SIG-M5 (cell line): ENCODE data around the gene NCK2.

Experiments
- DNase-seq: peaks from one replicate; lab custom pipeline; 2025; lab: John Stamatoyannopoulos, UW

NCK2 gene

DNA sequence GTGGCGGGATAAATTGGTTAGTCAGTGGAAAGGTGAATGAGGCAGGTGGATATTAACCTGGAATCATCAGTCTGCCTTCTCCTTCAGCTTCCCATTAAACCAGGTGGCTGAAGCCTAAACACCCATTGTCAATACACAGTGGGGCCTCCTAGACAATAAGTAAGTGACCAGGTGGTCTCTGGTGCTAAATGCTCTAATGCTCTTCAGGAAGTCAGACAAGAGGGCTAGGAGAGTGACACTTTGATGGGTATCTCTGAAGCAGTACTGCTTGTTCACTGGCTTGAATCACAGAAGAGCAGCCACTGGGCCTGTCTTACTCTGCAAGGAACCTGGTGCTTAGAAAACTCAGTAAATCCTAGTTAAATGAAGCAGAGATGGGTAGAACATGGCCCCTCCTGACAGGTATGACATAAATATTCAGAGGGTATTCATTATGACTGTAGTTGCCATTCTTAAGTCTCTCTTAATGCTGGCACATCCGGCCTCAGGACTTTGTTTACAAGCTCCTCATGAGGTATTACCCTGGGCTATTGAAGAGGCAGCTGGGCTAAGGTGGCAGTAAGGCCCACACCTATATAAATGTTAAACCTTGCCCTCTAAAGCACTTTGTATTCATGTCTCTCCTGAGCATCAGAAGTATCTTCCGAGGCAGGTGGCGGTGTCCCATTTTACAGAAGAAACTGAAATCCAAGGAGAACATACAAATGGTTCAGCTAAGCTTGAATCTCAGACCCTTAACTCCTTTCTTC is 104.9 kb downstream of the NCK2 start:
- no peak for DNase-seq

DNA sequence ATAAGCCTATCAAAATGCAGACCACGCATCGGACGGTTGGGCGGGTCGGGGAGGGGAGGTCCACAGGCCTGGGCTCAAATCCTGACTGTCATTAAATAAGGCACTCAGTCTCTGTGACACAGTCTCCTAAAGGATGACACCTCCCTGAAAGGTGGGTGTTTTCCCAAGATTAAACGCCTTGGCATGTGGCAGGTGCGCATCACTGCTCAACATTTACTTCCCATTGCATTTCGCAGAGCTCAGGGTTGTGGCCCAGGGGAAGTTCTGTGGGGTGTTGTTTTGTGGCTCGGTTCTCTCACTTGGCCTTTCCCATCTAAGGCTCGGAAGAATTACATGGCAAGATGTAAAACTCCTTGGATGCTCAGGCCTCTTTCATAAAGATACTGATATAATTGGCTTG is 107.4 kb downstream of the NCK2 start:
- DNase-seq: no peak

DNA sequence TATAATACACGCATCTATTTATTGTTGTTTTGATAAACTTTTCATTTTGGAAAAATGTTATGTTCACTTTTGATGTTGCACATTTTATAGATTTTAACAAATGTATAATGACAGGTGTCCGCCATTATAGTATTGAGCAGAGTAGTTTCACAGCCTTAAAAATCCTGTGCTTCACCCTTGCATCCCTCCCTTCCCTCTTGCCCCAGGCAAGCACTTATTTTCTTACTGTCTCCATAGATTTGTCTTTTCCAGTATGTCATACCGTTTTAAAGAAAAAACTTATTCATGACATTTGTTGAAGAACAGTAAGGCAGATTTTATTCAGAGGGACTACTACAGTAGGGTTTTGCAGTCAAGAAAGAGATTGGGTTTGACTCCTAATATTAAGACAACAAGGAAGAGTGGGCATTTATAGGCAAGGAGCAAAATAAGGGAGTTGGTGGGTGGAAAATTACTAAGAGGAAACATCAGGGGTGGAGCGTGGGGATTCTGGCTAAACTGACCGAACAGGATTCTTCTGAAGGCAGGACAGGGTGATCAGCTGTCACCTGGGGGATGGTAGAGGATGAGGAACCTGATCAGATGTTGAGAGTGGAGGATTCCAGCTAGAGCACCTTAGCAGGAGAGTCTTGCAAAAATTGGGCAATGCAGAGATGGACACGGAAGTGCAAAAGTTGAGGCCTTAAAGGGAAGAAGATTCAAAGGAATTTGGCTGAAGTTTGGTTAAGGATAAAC is 108.8 kb downstream of the NCK2 start:
- DNase-seq: no peak

DNA sequence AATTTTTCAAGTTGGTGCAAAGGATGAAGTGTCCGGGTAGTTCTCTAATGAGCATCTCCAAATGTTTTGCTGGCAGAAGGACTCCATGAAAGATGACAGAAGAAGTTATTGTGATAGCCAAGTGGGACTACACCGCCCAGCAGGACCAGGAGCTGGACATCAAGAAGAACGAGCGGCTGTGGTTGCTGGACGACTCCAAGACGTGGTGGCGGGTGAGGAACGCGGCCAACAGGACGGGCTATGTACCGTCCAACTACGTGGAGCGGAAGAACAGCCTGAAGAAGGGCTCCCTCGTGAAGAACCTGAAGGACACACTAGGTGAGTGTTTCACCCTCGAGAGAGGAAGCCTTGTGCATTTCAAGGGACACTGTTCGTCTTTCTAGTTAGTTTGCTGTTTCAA is 110.3 kb downstream of the NCK2 start:
- DNase-seq: no peak

DNA sequence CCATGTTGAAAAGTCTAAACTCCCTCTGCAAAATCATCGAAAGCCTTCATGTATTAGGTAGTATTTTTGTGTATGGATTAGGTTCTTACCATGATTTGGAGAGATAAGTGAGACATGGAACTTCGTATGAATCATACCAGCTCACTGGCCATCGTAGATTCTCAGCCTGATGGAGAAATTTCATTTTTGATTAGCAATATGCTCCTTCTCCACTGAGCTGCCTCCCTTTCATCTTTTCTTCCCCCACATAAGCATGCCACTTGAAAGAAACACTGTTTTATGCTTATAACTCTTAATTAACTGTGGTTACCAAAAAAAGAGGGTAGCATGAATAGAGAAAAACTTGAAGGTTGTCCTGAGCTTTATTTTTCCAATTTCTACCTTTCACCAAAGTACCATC is 111.9 kb downstream of the NCK2 start:
- DNase-seq: no peak

DNA sequence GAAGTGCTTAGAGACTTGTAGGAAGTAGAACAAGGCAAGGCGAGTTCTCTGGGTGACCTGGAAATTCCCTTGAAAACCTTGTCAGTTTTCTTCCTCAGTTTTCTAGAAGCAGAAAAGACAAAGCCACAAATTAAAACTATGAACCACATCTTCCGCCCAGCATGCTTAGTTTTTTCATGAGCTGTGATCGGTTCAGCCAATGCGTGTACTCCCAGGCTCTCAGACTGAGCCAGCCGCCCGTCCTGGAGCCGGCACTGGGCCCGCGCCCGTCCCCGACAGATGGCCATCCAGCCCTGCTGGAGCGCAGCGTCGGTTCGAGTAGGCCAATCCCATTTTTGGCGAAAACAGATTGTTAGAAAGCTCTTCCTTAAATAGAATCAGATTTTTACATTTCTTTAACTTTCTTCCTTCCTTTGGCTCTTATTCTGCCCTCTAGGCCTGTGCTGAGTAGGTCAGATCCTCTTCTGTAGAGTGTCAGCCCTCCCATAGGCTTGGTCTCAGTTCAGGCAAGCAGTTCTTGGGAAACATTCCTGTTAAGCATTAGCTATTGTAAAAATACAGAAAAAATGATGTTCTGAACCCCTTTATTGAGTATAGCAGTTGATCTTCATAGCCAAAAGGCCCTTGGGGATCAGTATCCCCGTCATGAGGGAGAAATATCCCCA is 112.5 kb downstream of the NCK2 start:
- DNase-seq: no peak

DNA sequence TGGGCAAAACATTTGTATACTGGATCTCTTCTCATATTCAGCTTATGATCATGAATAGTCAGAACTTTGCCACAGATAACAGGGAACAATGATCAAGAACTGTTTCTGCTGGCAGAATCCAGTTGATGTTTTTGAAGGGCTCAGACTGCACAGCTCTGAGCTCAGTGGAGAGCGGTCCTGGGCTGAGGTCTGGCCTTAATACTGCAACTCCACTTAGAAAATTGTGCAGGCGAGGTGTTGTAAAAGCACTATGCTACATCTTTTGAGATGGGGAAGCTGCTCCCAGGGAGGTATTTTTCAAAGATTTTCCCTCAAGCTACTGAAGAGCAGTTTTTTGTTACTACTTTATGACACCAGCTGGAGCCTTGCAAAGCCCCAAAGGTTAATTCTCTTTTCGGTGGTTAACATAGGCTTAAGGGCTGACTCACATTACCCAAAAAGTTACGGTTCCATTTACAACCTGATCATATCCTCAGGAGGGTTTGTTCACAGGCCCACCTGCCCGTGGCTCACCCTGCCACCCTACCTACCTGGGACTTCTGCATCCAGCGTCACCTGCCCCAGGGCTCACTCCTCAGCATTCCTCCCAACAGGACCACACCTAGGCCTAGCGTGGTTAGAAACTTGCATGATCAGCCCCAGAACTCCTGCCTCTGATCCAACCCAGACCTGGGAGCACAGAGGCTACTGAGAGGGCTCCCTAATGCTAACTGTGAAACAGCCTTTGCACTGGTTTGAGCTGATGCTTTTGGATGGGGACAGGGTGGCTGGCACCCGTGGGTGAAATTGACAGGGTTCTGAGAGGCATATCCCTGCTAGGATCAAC is 114.4 kb downstream of the NCK2 start:
- DNase-seq: no peak

DNA sequence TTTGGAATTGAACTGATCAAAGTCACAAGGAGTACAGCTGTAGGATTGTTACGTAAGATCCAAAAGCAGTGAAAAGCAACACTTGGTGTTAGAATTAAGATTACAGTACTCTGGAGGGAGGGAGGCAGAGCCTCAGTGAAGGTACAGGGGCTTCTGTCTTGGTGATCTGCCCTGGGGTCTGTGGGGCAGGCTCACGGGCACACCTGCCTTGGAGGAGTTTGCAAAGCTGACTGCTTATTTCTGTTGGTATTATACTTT is 114.9 kb downstream of the NCK2 start:
- DNase-seq: no peak

DNA sequence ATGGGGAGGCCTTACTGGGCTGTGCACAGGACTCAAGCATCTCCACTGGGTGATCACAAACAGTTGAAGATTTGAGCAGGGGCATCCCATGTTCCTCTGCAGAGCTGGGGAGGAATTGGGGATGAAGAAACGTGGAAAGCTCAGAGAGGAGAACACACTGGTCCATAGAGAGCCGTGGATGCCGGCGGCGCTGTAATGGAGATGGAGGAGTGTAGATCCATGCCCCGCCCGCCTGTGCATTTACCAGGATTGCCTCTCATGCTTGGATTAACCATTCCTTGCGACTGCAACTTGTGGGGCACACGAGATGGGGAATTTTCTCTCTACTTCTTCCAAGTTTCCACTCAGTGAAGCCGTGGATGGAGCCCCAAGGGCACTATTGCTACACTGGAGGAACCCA is 115.9 kb downstream of the NCK2 start:
- DNase-seq: no peak

DNA sequence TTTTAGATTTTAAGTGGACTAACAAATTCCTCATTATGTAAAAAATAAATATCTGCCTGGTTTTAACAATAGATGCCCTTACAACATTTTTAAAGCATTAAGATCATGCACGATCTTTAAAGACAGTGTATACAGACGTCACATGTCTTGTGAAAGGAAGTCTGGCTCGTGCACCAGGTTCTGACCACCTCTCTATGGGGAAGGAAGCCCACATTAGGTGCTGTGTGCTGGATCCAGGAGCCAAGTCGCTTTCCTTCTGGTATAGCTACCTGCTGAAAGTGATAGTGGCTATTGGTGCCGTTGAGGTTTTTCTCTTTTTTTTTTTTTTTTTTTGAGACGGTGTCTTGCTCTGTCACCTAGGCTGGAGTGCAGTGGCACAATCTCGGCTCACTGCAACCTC is 116.5 kb downstream of the NCK2 start:
- no peak for DNase-seq

DNA sequence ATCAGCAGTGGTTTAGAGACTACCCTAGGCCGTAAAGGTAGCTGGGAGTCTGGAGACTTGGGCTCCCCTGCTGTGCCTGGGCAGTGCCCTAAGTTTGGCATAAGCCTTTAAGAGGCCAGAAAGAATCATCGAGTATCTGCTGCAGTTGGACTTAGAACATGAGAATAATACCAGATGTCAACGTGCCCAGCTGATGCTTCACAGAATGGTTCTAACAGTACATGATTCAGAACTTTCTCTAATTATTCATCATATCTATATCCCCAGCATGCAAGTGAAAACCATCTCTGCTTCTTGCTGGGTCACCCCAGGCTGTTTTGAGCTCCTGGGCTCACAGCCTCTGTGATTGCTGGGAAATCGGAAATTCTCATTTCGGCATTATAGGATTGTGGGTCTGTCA is 118.1 kb downstream of the NCK2 start:
- DNase-seq: no peak

DNA sequence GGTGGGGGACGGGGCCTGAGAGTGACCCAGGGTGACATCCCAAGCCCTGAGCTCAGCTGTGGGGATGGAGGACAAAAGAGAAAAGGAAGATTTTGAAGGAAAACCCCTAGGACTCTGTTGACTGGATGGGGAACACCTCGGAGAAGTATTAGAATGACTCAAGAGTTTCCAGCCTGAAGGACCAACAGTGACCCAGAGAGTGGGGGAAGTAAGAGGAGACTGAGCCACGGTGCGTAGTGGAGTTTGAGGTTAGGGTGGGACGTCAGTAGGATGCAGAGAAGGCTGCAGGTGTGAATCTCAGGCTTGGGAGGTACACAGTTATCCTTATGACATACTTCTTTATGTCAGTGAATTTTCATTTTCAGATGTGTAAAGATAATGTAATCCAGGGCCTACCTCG is 119.5 kb downstream of the NCK2 start:
- no peak for DNase-seq

DNA sequence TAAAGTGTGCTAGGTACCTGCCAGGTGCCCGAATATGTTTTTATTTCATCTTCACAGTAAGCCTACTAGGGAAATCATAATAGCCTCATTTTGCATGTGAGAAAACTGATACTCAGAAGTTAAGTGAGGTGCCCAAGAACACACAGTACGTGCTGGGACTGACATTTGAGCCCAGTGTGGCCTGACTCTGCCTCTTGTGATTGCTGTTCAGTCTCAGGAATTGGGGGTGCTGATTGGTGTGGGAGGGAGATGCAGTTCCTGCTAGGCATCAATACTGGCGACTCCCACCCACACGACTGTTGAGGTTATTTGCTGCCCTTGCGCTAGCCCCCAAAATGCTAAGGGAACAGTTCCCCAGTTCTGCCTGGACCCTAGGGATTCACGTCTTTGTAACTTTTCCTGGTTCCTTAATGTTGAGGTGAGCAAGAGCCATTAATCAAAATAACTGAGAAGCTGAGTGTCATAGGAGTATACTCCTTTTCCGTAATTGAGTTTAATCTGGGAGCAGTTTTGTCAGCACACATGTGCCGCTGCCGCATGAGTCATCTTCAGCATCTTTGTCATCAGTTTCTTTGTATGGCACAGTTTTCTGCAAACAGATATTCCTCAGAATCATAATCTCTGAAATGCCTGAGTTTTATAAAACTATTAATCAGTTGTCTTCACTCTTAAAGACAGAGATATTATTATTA is 120.7 kb downstream of the NCK2 start:
- no peak for DNase-seq

DNA sequence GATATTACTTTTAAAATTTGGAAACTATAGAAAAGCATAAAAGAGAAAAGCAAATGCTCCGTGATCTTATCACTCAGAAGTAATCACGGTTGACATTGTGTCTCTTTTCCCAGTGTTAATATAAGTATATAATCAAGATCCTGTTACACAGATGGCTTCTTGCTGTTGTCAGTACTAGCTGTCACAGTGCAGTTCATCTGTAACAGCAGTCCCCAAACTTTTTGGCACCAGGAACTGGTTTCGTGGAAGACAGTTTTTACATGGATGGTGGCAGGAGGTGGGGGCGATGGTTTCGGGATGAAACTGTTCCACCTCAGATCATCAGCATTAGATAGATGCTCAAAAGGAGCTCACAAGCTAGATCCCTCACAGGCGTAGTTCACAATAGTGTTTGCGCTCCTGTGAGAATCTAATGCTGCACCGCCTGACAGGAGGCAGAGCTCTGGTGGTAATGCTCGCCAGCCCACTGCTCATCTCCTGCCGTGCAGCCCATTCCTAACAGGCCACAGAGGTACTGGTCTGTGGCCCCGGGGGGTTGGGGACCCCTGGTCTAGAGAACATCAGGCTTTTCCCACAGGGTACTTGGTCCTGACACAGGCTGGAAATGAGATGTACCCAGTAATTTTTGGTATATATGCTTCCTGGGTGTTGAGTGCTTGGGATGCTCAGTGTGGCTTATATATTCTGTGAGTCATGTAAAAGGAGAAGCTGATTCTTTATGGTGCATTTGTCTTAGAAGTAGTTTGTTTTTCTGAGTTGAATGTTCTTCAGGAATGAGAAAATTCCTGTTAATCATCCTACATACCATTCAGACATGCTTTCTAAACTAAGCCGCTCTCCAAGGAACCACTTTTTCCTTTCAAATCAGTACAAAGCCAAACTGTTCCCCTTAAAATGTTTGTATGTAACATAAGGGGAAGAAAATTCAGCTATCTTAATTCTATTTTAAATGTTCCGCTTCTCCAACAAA is 121.8 kb downstream of the NCK2 start:
- DNase-seq: no peak

DNA sequence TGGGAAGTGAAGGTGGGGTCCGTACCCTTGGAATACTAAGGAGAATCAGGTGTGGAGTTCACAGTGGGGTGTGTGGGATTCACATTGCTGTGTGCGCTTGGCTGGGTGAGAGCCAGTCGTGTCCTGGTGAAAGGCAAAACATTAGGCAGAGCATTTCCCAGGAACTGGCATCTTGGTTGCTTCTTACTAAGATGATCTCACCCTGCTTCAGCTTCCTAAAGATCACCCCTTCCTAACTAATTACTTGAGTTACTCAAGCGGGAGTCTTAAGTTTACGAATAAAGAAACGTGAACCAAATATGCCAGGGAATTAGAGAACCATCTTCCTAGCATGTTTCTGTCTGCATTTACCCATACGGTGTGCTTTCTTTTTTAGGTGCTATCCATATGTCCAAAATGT is 122.9 kb downstream of the NCK2 start:
- no peak for DNase-seq

DNA sequence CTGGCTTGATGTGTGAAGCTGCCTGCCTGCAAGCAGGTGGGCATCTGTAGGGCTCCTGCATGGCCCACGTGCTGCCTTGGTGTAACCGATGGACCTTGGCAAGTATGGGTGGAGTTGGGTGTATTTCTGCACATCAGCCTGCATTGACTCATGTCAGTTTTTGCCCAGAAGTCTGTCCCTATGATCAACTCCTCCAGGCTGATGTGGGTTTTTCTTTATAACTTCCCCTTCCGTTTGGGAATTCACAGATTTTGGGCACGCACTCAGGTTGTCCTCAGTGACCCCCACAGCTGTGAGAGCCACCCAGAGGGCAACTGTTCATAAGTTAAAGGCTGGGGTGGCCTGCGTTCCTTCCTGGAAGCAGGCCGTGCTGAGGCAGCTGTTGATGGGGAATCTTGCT is 123.3 kb downstream of the NCK2 start:
- no peak for DNase-seq

DNA sequence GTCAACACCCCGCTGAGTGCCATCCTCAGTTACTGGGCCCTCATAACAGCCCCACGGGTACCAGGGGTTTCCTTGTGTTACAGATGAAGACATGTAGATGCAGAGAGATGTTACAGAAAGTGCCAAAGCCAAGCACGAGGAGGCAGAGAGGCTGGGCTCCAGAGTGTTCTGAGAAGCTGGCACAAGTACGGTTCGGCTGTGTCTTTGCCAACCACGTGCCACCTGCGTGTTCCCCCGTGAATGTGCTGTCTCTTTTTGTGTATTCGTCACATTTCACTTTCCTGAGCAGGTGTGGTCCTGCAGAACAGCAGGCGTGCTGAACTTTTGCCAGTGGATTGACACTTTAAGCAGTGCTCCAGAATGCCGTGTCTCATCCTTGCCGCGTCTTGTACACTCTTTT is 124.6 kb downstream of the NCK2 start:
- no peak for DNase-seq

DNA sequence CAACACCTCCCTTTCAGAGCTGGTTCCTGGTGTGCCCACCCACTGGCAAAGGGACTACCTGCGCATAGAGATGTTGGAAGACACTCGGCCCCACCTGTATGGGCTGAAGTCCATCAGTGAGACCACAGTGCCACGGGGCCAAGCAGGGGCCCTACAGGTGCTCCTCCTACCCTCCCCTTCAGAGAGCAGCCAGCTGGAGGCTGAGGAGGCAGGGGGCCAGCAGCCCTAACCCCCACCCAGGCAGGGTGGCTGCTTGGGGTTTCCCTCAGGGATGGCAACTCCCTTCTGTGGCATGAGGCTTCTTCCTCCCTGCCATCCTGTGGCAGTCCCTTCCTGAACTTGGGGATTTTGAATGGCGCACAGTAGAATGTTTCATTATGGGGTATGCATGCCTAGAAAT is 125.3 kb downstream of the NCK2 start:
- DNase-seq: no peak

DNA sequence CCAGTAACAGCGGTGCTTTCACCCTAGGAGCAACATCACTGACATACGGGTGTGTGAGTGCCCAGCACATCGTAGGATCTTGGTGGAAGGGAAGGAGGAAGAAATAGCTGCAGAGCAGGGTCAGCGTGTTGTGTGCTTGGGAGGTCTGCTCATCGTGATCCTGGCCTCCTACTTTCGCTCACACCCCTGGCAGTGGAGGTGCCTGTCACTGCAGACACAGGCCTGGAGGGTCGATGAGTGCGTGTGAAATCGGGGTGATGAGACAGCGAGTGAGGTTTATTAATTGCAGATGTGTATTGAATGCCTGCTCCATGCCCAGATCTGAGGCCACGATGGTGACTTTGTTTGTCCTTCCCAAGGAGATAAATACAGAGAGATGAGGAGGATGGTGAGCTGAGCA is 126.1 kb downstream of the NCK2 start:
- no peak for DNase-seq

DNA sequence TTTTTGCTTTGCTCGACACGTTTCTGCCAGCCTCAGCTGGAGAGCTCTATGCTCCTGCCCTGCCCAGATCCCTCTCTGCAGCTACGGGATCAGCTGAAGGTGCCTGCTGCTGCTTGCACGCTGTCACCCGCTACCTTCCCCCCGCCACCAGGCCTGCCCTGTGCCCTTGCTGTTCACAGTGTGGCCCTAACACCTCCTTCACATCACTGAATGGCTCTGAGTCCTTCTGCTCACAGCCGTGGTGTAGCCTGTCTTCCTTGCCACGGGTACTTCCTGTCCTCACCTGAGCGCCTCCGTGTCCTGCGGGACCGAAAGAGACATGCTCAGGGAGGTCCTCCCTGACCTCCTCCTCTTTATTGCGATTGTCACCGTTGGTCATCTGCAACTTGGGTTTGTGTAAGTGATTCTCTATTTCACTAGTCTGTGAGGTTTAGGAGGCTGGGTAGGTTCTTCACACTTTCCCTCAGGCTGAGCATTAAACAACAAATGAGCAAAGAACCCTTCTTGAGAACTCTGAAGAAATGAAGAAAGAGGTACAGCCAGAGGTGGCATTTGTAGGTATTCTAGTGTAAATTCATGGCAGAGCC is 127.5 kb downstream of the NCK2 start:
- no peak for DNase-seq

DNA sequence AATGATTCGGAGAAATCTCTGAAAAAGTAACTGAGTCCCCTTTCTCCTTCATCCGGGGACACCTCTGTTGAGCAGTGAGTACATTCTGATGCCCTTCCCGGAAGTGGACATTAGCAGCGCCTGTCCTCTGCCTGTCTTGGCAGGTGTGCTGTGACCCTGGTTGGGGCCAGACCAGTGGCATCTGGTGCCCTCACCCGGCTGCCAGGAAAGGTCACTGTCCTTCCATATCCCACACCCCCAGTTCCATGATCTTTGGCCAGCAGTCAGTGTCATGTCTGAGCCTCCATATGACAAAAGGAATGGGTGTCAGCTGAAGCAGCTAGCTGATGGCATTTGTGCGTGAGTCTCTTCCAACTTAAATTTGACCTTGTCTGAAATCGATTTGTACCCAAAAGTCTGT is 128.1 kb downstream of the NCK2 start:
- DNase-seq: no peak
